ENCODE data around the gene ATG13. TPM values are rescaled to one million over a fixed set of nuclear protein-coding genes. Genes with fewer than 3 reads are reported as not detected.
A peak's percentile ranks its signal among the peaks of the same experiment; 100 is the strongest.

ATG13 gene
- total RNA-seq, 2 donors from 2014 or later, result 54.3 to 172 TPM

DNA sequence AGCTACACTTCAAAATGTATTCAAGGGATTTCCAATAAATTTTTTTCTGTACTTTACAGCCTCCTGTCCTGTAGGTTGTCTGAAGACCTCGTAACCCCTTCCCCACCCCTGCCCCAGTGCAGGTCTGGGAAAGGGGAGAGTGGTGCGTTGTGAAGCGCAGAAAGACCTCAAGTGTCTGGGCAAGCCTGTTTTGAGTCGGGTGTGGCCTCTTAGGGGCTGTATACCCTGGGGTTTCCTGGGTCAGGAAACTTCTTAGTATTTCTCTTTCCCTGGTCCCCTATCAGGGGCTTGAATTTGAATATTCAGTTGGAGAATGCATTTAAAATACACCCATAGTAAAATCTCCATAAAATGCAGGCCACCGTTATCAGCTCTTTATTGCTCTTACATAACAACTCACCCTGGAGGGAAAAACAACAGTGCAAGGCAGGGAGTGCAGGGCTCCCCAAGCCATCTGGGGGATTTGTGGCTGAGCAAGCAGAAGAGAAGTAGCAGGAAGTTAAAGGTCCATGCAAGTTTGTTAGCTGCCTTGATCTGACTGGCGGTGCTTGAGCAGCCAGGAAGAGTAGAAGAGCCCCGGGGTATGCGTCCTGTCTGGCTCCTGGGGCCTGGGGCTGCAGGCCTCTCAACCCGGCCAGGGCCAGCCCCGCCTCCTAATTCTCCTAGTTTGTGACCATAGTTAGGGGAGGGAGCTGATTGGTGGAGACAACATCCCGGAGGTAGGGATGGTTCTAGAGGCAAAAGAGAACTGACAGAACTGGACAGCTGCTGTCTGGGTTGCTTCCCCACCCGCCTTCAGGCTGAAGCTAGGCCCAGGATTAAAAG lies 57.3 kb downstream of the ATG13 start:
- TF ChIP-seq, protein P1, sequence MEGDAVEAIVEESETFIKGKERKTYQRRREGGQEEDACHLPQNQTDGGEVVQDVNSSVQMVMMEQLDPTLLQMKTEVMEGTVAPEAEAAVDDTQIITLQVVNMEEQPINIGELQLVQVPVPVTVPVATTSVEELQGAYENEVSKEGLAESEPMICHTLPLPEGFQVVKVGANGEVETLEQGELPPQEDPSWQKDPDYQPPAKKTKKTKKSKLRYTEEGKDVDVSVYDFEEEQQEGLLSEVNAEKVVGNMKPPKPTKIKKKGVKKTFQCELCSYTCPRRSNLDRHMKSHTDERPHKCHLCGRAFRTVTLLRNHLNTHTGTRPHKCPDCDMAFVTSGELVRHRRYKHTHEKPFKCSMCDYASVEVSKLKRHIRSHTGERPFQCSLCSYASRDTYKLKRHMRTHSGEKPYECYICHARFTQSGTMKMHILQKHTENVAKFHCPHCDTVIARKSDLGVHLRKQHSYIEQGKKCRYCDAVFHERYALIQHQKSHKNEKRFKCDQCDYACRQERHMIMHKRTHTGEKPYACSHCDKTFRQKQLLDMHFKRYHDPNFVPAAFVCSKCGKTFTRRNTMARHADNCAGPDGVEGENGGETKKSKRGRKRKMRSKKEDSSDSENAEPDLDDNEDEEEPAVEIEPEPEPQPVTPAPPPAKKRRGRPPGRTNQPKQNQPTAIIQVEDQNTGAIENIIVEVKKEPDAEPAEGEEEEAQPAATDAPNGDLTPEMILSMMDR (IDR thresholded peaks at IDR 0.05), result no peak
- TF ChIP-seq POLR2AphosphoS5 (IDR thresholded peaks at IDR 0.05) (no peak), POLR2A (IDR thresholded peaks at IDR 0.05) (no peak)
- intact Hi-C loops (cut with DNase I), result no loop called here
- Histone ChIP-seq H3K9me3 (no peaks in the 10 kb centered on the region), H3K27ac (peak overlapping the region; percentile 68 to 75), H3K27me3 (replicated peaks; ENCODE audit: insufficient read depth) (no peaks in the 10 kb centered on the region), H3K4me3 (no peak overlapping the region), H3K36me3 (peaks cover 11 to 21% of the 10 kb centered on the region in 2 donors), H3K4me1 (replicated peaks) (peaks cover 11% of the 10 kb centered on the region)
- 40% methylated on average over 12 of the region's 12 CpGs for WGBS
- no peak for DNase-seq (ENCODE audit: low spot score)

DNA sequence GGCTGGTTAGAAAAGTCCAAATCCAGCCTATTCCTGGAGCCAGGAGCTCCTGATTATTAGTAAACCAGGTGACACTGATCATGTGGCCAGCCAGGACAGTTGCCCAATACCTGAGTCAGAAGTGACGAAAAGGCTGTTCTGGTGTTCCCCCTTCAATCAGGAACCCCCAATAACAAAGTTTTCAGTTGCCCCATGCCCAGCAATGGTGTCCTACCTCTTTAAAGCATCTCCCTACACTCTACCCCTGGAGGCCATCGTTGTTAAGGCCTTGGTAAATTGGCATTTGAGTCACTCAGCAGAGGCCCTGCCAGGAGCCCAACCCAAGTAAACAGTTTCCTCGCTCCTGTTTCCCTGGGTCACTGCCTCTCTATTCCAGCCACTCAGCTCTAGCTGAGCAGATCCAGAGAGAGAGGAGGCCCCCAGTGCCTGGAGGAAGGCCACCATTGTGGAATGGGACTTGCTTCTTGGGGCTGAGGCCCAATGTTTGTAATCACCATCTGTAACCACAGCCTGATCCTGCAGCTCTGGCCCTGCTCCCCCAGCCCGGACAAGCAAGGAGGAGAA lies 58.0 kb downstream of the ATG13 start:
- TF ChIP-seq, protein P1 (IDR thresholded peaks at IDR 0.05), result peak in 1 of 4 experiments; percentile 21
- TF ChIP-seq POLR2AphosphoS5 (IDR thresholded peaks at IDR 0.05) (peak; percentile 65), POLR2A (IDR thresholded peaks at IDR 0.05) (no peak)
- Histone ChIP-seq H3K27ac (peak overlapping the region; percentile 68 to 75), H3K36me3 (peaks cover 17 to 24% of the 10 kb centered on the region in 2 donors), H3K27me3 (replicated peaks; ENCODE audit: insufficient read depth) (no peaks in the 10 kb centered on the region), H3K4me1 (replicated peaks) (peaks cover 11% of the 10 kb centered on the region), H3K9me3 (no peaks in the 10 kb centered on the region), H3K4me3 (no peak overlapping the region)
- intact Hi-C loops (cut with DNase I), result no loop called here
- peak; percentile 55 for DNase-seq (ENCODE audit: low spot score)
- WGBS, result 4% methylated on average over 4 of the region's 4 CpGs

DNA sequence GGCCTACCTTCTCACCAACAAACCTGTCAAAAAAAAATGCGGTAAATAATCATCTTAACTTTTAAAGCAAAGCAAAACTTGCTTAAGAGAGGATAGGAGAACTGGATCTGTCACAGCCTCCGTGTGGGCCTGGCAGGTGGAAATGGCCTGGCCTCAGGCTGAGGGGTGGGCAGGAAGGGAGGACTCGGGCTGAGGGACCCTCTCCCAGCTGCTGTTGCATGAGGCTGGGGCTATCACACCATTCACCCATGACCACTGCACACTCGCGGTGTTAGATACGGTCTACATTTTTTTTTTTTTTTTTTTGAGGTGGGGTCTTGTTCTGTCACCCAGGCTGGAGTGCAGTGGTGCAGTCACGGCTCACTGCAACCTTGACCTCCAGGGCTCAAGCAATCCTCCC lies 58.6 kb downstream of the ATG13 start:
- intact Hi-C loops (cut with DNase I), result no loop called here
- Histone ChIP-seq H3K36me3 (peaks cover 23 to 30% of the 10 kb centered on the region in 2 donors), H3K27me3 (replicated peaks; ENCODE audit: insufficient read depth) (no peaks in the 10 kb centered on the region), H3K27ac (peak overlapping the region; percentile 68 to 75), H3K9me3 (no peaks in the 10 kb centered on the region), H3K4me3 (no peak overlapping the region), H3K4me1 (replicated peaks) (peaks cover 11% of the 10 kb centered on the region)
- TF ChIP-seq POLR2AphosphoS5 (IDR thresholded peaks at IDR 0.05) (no peak), POLR2A (IDR thresholded peaks at IDR 0.05) (no peak)
- TF ChIP-seq, protein P1 (IDR thresholded peaks at IDR 0.05), result no peak
- no peak for DNase-seq (ENCODE audit: low spot score)
- 70% methylated on average over 7 of the region's 7 CpGs for WGBS

DNA sequence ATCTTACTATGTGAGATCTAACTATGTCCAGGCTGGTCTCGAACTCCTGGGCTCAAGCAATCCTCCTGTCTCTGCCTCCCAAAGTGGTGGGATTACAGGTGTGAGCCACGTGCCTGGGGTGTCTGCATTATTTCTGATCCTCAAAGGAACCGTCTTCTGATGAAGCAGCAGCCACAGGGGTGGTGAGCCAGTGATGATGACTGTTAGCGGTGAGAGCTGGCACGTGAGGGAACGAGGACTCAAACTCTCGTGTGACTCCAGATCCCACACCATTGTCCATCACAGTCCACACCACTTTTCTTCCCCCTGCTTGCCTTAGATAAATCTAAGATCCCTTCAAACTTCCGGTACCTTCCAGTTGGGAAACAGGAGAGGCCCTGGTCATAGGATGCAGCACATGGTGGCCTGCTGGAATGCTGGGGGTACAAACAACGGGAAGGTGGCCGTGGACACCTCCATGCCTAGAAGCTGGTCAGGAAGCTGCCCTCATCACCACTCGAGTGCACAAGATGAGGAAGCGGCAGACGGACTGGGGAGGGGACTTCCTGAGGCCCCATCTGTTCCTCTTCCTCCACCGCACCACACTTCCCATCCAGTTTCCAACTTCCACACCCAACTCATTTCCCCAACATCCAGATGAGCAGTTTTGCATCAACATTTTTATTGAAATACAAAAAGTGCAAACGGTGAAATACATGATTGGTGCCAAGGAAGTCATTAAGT lies 59.2 kb downstream of the ATG13 start:
- no peak overlapping the region for H3K4me3 ChIP-seq
- peaks cover 11% of the 10 kb centered on the region for H3K4me1 ChIP-seq (replicated peaks)
- no peaks in the 10 kb centered on the region for H3K9me3 ChIP-seq
- peak overlapping the region; percentile 68 to 75 for H3K27ac ChIP-seq
- 75% methylated on average over 15 of the region's 15 CpGs for WGBS
- no peak for DNase-seq (ENCODE audit: low spot score)
- no peaks in the 10 kb centered on the region for H3K27me3 ChIP-seq (replicated peaks; ENCODE audit: insufficient read depth)
- intact Hi-C loops (cut with DNase I), result no loop called here
- peaks cover 25 to 34% of the 10 kb centered on the region in 2 donors for H3K36me3 ChIP-seq
- TF ChIP-seq, protein P1 (IDR thresholded peaks at IDR 0.05), result no peak
- no peak for TF ChIP-seq POLR2A (IDR thresholded peaks at IDR 0.05)
- TF ChIP-seq POLR2AphosphoS5 (IDR thresholded peaks at IDR 0.05), result no peak
